ENCODE results near the gene ZC3H8. TPM values are rescaled to one million over a fixed set of nuclear protein-coding genes. Genes with fewer than 3 reads are reported as not detected.

ZC3H8 gene
- total RNA-seq, 4 donors from 2014 or later, result 5.7 to 13.6 (median 8.0) TPM

- intact Hi-C loops (cut with DNase I; ENCODE audit: low total_unique reads), result no loop called here
- no peak for ATAC-seq
- no peak overlapping the region for H3K27ac ChIP-seq
- H3K27me3 ChIP-seq, result no peaks in the 10 kb centered on the region
- DNase-seq, result no peak
- H3K9me3 ChIP-seq, result no peaks in the 10 kb centered on the region
- in situ Hi-C loops (cut with MboI; ENCODE audit: low sequenced_read_pairs in 4 of 4), result no loop called here
- no peaks in the 10 kb centered on the region for H3K4me1 ChIP-seq
- no peak for TF ChIP-seq CTCF (IDR thresholded peaks at IDR 0.05 in 4 of 5, conservative IDR thresholded peaks at IDR 0.05 in 1 of 5)
- TF ChIP-seq POLR2A (IDR thresholded peaks at IDR 0.05), result no peak
- no peaks in the 10 kb centered on the region for H3K36me3 ChIP-seq
- H3K4me3 ChIP-seq, result no peak overlapping the region
These were observed 81.1 kb downstream of the ZC3H8 start for GRCh38 chr2:112173646-112174319.

- DNase-seq (no peak), ATAC-seq (no peak)
- H3K36me3 ChIP-seq, result no peaks in the 10 kb centered on the region
- H3K4me1 ChIP-seq, result no peaks in the 10 kb centered on the region
- no peak overlapping the region for H3K4me3 ChIP-seq
- TF ChIP-seq POLR2A (IDR thresholded peaks at IDR 0.05) (no peak), CTCF (IDR thresholded peaks at IDR 0.05 in 4 of 5, conservative IDR thresholded peaks at IDR 0.05 in 1 of 5) (no peak)
- no peaks in the 10 kb centered on the region for H3K27me3 ChIP-seq
- intact Hi-C loops (cut with DNase I; ENCODE audit: low total_unique reads) (no loop called here), in situ Hi-C loops (cut with MboI; ENCODE audit: low sequenced_read_pairs in 4 of 4) (no loop called here)
- no peaks in the 10 kb centered on the region for H3K9me3 ChIP-seq
- no peak overlapping the region for H3K27ac ChIP-seq
These were observed 84.3 kb downstream of the ZC3H8 start for GRCh38 chr2:112170495-112170894.

GRCh38 chr2:112168422-112169124 lies 86.3 kb downstream of the ZC3H8 start:
- Histone ChIP-seq H3K27me3 (no peaks in the 10 kb centered on the region), H3K9me3 (no peaks in the 10 kb centered on the region), H3K27ac (peak overlapping the region in 1 of 4 donors; percentile 6), H3K4me1 (no peaks in the 10 kb centered on the region), H3K36me3 (no peaks in the 10 kb centered on the region), H3K4me3 (no peak overlapping the region)
- DNase-seq (peak in 1 of 2 donors; percentile 58), ATAC-seq (peak; percentile 47 to 76)
- TF ChIP-seq CTCF (IDR thresholded peaks at IDR 0.05 in 4 of 5, conservative IDR thresholded peaks at IDR 0.05 in 1 of 5) (no peak), POLR2A (IDR thresholded peaks at IDR 0.05) (no peak)
- in situ Hi-C loops (cut with MboI; ENCODE audit: low sequenced_read_pairs in 4 of 4) (no loop called here), intact Hi-C loops (cut with DNase I; ENCODE audit: low total_unique reads) (no loop called here)

- in situ Hi-C loops (cut with MboI; ENCODE audit: low sequenced_read_pairs in 4 of 4), result no loop called here
- Histone ChIP-seq H3K27ac (no peak overlapping the region), H3K4me3 (no peak overlapping the region), H3K36me3 (no peaks in the 10 kb centered on the region), H3K9me3 (no peaks in the 10 kb centered on the region), H3K27me3 (no peaks in the 10 kb centered on the region), H3K4me1 (no peaks in the 10 kb centered on the region)
- no peak for DNase-seq
- intact Hi-C loops (cut with DNase I; ENCODE audit: low total_unique reads), result no loop called here
- TF ChIP-seq CTCF (IDR thresholded peaks at IDR 0.05 in 4 of 5, conservative IDR thresholded peaks at IDR 0.05 in 1 of 5) (no peak), POLR2A (IDR thresholded peaks at IDR 0.05) (no peak)
- no peak for ATAC-seq
These were observed 87.9 kb downstream of the ZC3H8 start for GRCh38 chr2:112166806-112167499.

Data from gastrocnemius medialis (tissue), 4 donors.